ENCODE data around the gene PURB. TPM values are rescaled to one million over a fixed set of nuclear protein-coding genes. Genes with fewer than 3 reads are reported as not detected.
A peak's percentile ranks its signal among the peaks of the same experiment; 100 is the strongest.
"Not testable (repeated sequence)": the region's sequence is repeated elsewhere in the genome, so short reads cannot be mapped to it uniquely, and the experiment has no call there.

PURB gene
- total RNA-seq, 1 donor from 2014 or later = 44.3 TPM

DNA sequence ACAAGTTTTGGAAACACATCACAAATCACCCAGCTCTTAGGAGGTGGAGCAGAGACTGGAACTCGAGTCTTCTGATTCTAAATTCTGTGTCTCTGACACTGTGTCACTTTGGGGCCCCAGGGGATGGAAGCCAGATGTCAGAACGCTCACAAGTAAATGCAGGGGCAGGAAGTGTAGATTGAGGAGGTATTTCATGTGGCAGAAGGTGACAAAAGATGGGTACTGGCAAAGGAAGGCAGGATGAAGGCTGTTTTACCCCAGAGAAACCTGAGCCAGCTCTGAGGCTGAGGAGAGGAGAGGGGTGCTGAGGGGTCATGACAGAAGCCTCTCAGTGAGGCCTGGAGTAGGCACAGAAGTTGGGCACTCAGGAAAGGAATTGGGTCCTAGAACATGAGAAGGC lies 6.0 kb upstream of the PURB start:
- DNase-seq = no peak

DNA sequence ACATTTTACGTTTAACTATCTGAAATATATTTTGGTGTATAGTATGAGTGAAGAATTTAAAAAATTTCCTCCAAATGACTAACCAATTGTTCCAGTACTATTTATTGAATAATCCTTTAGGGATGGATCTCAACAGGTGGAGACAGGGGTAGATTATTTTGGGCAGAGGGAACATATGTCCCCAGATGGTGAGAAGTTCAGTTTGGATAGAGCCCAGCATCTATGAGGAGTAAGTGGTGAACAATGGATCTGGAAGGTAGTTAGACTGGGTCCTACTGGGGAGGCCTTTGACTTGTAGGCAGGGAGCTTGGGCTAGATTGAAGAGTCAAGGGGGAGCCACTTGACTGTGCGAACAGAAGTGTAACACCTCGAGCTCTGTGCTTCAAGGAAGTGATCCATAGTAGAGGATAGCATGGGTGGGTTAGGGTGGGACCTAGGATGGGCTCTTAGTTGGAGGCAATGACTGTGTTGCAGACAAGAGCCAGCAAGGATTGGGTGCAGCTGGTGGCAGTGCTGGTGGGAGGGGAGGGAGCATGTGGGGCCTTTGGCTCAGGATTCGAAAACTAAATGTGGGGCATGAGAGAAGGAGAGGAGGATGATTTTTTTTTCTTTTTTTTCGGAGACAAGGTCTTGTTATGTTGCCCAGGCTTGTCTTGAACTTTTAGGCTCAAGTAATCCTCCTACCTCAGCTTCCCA lies 3.9 kb upstream of the PURB start:
- no peak for DNase-seq

DNA sequence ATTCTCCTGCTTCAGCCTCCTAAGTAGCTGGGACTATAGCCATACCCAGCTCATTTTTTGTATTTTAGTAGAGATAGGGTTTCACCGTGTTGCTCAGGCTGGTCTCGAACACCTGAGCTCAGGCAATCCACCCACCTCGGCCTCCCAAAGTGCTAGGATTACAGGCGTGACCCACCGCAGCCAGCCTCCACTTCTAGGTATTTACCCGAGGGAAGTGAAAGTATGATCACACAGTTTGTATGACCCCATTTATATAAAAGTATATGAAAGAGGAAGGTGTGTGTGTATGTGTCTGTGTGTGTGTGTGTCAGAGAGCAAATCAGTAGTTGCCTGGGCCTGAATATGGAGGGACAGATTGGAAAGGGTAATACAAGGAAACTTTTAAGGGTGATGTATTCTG lies 2.0 kb upstream of the PURB start:
- DNase-seq = no peak

- DNase-seq = peak; percentile 21
Observed at GRCh38 chr7:44884621-44885393, 523 bp downstream of the PURB start.

DNA sequence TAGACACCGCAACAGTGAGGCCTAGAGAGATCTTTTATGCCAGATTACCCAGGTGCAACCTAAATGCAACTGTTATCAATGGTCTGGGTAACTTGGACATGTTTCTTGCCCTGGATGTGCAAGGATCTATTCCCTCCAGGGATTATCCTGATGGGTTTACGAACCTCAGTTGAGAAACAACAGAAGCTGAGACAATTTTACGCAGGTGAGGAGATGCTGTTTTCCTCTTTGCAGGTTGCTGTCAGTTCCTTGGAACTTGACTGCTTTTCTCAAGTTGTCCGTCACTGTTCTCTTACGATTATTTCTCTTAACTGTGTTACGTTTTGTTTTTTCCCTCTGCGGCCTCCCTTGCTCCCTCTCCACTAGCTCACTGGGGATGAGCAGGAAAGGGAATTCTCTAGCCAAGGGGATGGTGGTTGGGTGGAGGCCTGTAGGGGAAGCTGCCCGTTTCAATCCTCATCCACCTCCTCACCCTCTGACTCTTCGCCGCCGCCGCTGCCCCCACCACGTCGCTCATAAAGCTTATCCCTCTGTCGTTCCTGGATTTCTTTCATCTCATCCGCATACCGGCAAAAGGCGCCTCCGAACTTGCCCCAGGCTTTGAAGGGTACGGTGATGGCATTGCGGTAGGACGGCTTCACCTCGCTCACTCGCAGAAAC lies 1.2 kb downstream of the PURB start:
- no peak for DNase-seq

- DNase-seq = no peak
Observed at GRCh38 chr7:44882899-44883298, 2.4 kb downstream of the PURB start.

- no peak for DNase-seq
Observed at GRCh38 chr7:44881610-44882009, 3.7 kb downstream of the PURB start.

DNA sequence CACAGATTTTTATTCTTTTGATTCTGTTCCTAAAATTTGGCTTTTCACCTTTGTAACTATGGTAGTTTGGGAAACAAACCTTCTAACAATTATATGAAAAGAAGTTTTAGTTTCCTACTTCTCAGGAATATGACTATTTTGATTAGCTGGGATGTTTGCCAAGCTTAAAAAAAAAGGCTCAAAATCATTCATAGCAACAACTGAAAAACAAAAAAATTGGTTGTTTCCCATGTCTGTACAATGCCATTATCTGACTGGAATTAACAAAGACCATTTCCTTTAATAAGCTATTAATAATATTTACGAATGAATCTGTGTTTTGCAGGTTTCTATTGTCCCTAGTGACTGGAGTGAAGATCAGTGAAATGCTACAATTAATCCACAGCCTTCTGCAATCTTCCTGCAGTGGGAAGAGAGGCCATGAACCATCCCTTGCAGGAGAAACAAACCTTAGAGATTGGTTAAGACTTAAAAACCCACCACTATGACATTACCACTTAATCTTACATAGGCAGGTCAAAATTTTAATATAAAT lies 4.2 kb downstream of the PURB start:
- no peak for DNase-seq

GRCh38 chr7:44880317-44881018 lies 4.9 kb downstream of the PURB start:
- DNase-seq = no peak

- DNase-seq = no peak
Observed at GRCh38 chr7:44876393-44876792, 8.9 kb downstream of the PURB start.

GRCh38 chr7:44875241-44875640 lies 10.1 kb downstream of the PURB start:
- no peak for DNase-seq

- DNase-seq = no peak
Observed at GRCh38 chr7:44872787-44873186, 12.5 kb downstream of the PURB start.

DNA sequence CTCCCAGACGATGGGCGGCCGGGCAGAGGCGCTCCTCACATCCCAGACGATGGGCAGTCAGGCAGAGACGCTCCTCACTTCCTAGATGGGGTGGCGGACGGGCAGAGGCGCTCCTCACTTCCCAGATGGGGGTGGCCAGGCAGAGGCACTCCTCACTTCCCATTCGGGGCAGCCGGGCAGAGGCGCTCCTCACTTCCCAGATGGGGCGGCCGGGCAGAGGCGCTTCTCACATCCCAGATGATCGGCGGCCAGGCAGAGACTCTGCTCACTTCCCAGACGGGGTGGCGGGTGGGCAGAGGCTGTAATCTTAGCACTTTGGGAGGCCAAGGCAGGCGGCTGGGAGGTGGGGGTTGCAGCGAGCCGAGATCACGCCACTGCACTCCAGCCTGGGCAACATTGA lies 13.4 kb downstream of the PURB start:
- not testable (repeated sequence) for DNase-seq

- DNase-seq = not testable (repeated sequence)
Observed at GRCh38 chr7:44870780-44871179, 14.6 kb downstream of the PURB start.

GRCh38 chr7:44870336-44870735 lies 15.0 kb downstream of the PURB start:
- not testable (repeated sequence) for DNase-seq

DNA sequence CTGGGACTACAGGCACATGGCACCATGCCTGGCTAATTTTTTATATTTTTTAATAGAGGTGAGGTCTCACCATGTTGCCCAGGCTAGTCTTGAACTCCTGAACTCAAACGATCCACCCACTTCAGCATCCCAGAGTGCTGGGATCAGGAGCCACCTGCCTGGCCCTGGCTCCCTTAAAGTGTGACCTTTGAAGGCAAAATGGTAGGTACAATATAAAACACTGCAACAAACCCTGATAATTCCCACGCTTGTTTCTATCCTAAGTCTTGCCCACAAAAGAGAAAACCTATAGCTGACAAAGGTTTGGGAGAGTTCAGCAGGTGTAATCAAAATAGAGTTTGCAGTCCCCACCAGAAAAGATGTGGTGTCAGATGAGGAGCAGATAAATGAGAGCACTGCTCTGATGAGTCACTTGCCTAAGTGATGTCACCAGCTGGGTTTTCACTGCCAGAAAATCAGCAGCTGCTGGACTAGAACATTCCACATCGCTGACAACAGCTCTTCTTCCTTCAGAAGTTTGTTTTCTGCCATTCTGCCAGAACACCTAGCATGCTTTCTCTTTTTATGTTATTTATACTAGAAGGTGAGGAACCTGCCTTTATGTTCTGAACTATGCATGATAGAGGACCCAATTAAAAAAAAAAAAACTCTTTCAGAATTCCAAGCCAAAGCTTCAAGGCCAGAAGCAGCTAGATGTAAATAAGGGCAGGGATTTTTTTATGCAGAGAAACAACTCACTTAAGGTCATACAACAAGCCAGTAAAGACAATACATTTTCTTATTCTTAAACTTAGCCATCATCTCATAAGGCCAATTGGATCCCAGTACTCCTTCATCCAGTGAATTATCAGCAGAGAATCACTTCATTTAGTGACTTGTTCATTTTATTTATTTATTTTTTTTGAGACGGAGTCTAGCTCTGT lies 18.0 kb downstream of the PURB start:
- DNase-seq = peak; percentile 33

GRCh38 chr7:44861949-44862348 lies 23.4 kb downstream of the PURB start:
- DNase-seq = not testable (repeated sequence)

GRCh38 chr7:44858161-44858560 lies 27.2 kb downstream of the PURB start:
- DNase-seq = no peak

DNA sequence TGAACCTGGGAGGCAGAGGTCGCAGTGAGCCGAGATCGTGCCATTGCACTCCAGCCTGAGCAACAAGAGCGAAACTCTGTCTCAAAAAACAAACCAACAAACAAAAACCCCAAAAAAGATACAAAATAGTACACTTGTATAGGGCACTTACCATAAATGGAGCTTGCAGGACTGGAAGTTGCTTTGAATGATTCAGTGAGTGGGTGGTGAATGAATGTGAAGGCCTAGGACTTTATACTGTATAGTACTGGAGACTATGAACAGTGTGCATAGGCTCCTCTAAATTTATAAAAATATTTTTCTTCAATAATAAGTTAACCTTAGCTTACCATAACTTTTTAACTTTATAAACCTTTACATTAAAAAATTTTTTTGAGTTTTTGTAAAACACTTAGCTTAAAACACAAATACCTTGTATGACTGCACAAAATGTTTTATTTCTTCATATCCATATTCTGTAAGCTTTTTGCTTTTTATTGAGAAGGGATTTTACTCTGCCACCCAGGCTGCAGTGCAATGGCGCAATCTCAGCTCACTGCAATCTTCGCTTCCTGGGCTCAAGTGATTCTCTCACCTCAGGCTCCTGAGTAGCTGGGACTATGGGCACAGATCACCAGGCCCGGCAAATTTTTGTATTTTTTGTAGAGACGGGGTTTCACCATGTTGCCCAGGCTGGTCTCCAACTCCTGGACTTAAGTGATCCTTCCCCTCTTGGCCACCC lies 30.5 kb downstream of the PURB start:
- DNase-seq = no peak

GRCh38 chr7:44853391-44853790 lies 31.9 kb downstream of the PURB start:
- DNase-seq = no peak

- DNase-seq = no peak
Observed at GRCh38 chr7:44852590-44852989, 32.7 kb downstream of the PURB start.

Measured in occipital lobe (tissue), 2 donors.